Fibroblast of villous mesenchyme (primary cell): Measurements from ENCODE around the gene GAST. TPM values are rescaled to one million over a fixed set of nuclear protein-coding genes. Genes with fewer than 3 reads are reported as not detected.

Source experiments
- DNase-seq: peaks from one replicate; pipeline ENCODE4 v3.0.0-alpha.2; 2010; ENCODE audit warnings: low read depth
- H3K4me3 ChIP-seq: 2 replicates; pipeline ENCODE4 v1.5.1; 2011; ENCODE audit warnings: low read depth, mild to moderate bottlenecking, low read length
- CTCF ChIP-seq: IDR thresholded peaks from 2 replicates; pipeline ENCODE4 v1.5.1; 2012; ENCODE audit warnings: low read depth, mild to moderate bottlenecking, low read length; ENCODE audit not compliant: insufficient read depth
- total RNA-seq: library from RNA; depleted of rRNA; stranded (reverse); fragments of >200 nt; gene quantifications from 2 replicates; pipeline ENCODE4 v1.2.3, GENCODE V29; 2012

The GAST gene
- total RNA-seq, 1 donor: not detected

DNA sequence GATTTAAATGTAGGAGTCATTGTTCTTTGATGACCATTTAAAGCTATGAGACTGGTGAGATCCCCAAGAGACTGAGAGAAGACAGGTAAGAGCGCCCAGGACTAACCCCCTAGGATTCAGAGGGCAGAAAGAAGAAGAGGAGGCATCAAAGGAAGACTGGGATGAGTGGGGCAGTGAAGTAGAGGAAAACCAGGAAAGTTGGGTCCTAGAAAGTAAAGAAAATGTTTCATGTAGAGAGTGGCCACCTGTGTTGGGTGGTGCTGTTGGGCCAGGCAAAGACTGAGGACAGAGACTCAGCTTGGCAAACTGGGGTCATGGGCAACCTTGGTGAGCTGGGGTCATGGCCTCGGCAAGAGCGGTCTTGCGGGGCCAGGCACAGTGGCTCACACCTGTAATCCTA, 23.6 kb downstream of the GAST start:
- no peak overlapping the region for H3K4me3 ChIP-seq
- TF ChIP-seq CTCF: no peak
- DNase-seq: no peak

DNA sequence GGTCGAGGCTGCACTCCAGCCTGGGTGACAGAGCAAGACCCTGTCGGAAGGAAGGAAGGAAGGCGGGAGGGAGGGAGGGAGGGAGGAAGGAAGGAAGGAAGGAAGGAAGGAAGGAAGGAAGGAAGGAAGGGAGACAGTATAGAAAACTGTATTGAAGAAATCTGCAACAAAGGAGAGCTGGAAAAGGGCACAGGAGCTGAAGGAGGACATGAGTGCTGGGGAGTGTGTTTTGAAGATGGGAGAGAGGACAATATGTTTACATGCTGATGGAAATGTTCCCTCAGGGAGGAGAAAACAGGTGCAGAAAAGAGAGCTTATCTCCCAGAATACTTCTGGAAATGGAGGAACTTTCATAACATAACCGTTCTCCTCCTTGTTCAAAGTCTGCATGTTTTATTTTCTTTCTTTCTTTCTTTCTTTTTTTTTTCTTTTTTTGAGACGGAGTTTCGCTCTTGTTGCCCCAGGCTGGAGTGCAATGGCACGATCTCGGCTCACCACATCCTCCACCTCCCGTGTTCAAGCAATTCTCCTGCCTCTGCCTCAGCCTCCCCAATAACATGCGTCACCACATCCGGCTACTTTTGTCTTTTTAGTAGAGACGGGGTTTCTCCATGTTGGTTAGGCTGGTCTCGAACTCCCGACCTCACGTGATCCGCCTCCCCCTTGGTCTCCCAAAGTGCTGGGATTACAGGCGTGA, 25.0 kb downstream of the GAST start:
- no peak for TF ChIP-seq CTCF
- no peak overlapping the region for H3K4me3 ChIP-seq
- DNase-seq: no peak

DNA sequence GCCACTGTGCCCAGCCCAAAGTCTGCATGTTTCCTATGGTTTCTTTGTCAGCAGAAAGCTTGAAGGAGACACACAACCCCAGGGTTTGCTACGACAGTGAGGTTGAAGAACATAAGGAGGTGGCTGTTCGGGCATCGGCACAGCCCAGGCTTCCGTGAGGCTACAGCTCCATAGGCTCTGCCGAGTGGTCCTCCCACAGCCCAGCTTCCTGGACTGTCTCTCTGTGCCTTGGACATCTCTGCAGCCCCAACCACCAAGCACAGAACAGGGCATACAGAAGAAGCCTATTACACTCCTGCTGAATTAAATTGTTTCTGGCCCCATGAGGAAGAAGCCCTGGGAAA, 25.5 kb downstream of the GAST start:
- DNase-seq: no peak
- TF ChIP-seq CTCF: no peak
- H3K4me3 ChIP-seq: no peak overlapping the region

- TF ChIP-seq CTCF: peak; percentile 96
- no peak overlapping the region for H3K4me3 ChIP-seq
- DNase-seq: peak; percentile 74
Measured at GRCh38 chr17:41738077-41738800, 26.1 kb downstream of the GAST start.

GRCh38 chr17:41738801-41739112, 26.6 kb downstream of the GAST start:
- DNase-seq: no peak
- no peak overlapping the region for H3K4me3 ChIP-seq
- TF ChIP-seq CTCF: no peak

DNA sequence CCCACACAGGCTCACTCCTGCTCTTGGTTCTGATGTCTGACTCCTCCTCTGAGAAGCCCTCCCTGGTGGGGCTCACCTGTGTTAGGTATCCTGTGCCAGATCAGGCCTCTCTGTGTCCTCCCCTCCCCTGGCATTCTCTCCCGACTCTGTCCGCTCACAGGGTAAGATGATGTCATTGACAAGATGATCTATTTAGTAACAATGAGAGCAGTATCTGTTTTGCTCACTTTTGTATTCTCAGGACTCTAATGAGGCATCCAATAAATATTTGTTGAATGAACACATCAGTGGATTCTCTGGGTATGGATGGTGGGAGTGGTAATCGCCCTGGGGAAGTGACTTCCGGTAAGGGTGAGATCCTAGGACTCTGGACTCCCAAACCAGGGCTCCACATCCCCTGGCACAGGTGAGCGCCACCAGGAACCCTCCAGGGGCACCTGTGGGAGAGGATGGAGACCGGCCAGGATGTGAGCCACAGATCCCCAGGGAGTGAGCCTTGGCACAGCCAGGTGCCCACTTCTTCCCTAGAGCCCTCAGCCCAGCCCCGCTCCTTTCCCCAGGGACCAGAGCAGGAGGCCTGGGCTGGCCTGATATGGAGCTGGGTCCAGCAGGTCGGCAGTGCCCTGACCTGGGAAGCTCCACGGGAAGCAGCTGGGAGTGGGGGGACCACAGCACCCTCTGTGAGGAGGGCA, 27.7 kb downstream of the GAST start:
- peak; percentile 30 for DNase-seq
- no peak for TF ChIP-seq CTCF
- H3K4me3 ChIP-seq: no peak overlapping the region
